NT2/D1 (cell line): ENCODE measurements around the gene ACVR1.

Experiments
- YY1 ChIP-seq: IDR thresholded peaks from 2 replicates; pipeline ENCODE4 v1.6.1; 2011; ENCODE audit not compliant: insufficient read length, insufficient read depth
- ZNF274 ChIP-seq: IDR thresholded peaks from 2 replicates; pipeline ENCODE4 v1.6.1; 2011; ENCODE audit warnings: mild to moderate bottlenecking, low read depth, low read length

GRCh38 chr2:157784169-157784822 is 91.8 kb downstream of the ACVR1 start:
- TF ChIP-seq ZNF274 (no peak), YY1 (no peak)
